ENCODE results near the gene CFAP47. TPM values are rescaled to one million over a fixed set of nuclear protein-coding genes. Genes with fewer than 3 reads are reported as not detected.

CFAP47 gene
- total RNA-seq, 2 experiments from 2014 or later = not detected

- DNase-seq (no peak), ATAC-seq (no peak)
- Mint-ChIP-seq H3K4me1 (no peaks in the 10 kb centered on the region), H3K27ac (no peak overlapping the region), H3K9me3 (ENCODE audit: low read depth) (peaks cover 3% of the 10 kb centered on the region), H3K36me3 (no peaks in the 10 kb centered on the region), H3K27me3 (no peaks in the 10 kb centered on the region), H3K4me3 (no peak overlapping the region)
- CTCF ChIA-PET = no interaction called here
These were observed 429.0 kb downstream of the CFAP47 start for GRCh38 chrX:36348509-36348908.

DNA sequence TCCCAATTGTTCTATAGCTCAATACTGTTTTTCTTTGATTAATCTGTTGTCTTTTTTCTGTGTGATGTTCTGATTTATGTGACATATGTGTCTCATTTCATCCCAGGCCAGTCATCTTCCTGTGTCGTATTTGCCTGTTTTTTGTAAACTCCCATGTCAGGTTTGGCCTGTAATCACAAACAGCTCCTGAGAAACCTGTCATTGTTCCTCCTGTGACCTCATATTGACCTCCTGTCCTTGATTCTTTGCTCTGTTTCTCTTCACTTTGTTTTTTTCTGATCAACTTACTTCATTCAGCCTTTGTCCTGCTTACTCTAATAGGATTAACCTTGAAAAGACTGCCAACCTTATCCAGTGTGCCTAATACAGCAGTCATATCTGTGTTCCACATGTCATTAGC, 438.3 kb downstream of the CFAP47 start:
- CTCF ChIA-PET = no interaction called here
- Mint-ChIP-seq H3K4me3 (no peak overlapping the region), H3K27me3 (no peaks in the 10 kb centered on the region), H3K4me1 (no peaks in the 10 kb centered on the region), H3K36me3 (no peaks in the 10 kb centered on the region), H3K9me3 (ENCODE audit: low read depth) (peaks cover 3% of the 10 kb centered on the region), H3K27ac (peak overlapping the region; percentile 8)
- ATAC-seq (no peak), DNase-seq (no peak)

DNA sequence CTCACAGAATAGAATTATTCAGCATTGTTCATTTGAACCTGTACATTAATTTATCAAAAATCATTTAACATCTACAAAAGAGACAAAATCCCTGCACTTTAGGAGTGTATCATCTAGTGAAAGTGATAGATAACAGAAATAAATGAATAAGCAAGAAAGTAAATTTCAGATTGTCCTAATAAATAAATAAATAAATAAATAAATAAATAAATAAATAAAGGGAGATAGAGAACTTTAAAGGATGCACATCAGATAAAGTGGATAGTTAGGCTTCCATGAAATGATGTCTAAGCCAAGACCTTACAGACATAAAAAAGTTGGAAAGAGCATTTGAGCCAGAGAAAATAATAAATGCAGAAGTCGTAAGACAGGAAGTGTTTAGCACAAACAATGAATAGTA, 444.7 kb downstream of the CFAP47 start:
- ATAC-seq (no peak), DNase-seq (no peak)
- no peak overlapping the region for H3K27ac Mint-ChIP-seq
- no peaks in the 10 kb centered on the region for H3K36me3 Mint-ChIP-seq
- H3K4me1 Mint-ChIP-seq = no peaks in the 10 kb centered on the region
- no peaks in the 10 kb centered on the region for H3K27me3 Mint-ChIP-seq
- no peaks in the 10 kb centered on the region for H3K9me3 Mint-ChIP-seq (ENCODE audit: low read depth)
- no peak overlapping the region for H3K4me3 Mint-ChIP-seq
- CTCF ChIA-PET = no interaction called here

GRCh38 chrX:36383495-36383894, 464.0 kb downstream of the CFAP47 start:
- no peaks in the 10 kb centered on the region for H3K27me3 Mint-ChIP-seq
- H3K36me3 Mint-ChIP-seq = no peaks in the 10 kb centered on the region
- no peak for DNase-seq
- H3K4me1 Mint-ChIP-seq = no peaks in the 10 kb centered on the region
- H3K27ac Mint-ChIP-seq = no peak overlapping the region
- peaks cover 4% of the 10 kb centered on the region for H3K9me3 Mint-ChIP-seq (ENCODE audit: low read depth)
- no peak overlapping the region for H3K4me3 Mint-ChIP-seq
- CTCF ChIA-PET = no interaction called here
- no peak for ATAC-seq

GRCh38 chrX:36388901-36389300, 469.4 kb downstream of the CFAP47 start:
- ATAC-seq (no peak), DNase-seq (no peak)
- H3K4me1 Mint-ChIP-seq = no peaks in the 10 kb centered on the region
- no peaks in the 10 kb centered on the region for H3K27me3 Mint-ChIP-seq
- peaks cover 2% of the 10 kb centered on the region for H3K9me3 Mint-ChIP-seq (ENCODE audit: low read depth)
- no peak overlapping the region for H3K27ac Mint-ChIP-seq
- CTCF ChIA-PET = no interaction called here
- no peaks in the 10 kb centered on the region for H3K36me3 Mint-ChIP-seq
- no peak overlapping the region for H3K4me3 Mint-ChIP-seq

- H3K9me3 Mint-ChIP-seq (ENCODE audit: low read depth) = no peaks in the 10 kb centered on the region
- H3K4me3 Mint-ChIP-seq = no peak overlapping the region
- H3K27me3 Mint-ChIP-seq = no peaks in the 10 kb centered on the region
- ATAC-seq (no peak), DNase-seq (no peak)
- CTCF ChIA-PET = no interaction called here
- H3K4me1 Mint-ChIP-seq = no peaks in the 10 kb centered on the region
- no peaks in the 10 kb centered on the region for H3K36me3 Mint-ChIP-seq
- no peak overlapping the region for H3K27ac Mint-ChIP-seq
These were observed 482.2 kb downstream of the CFAP47 start for GRCh38 chrX:36401774-36402173.

DNA sequence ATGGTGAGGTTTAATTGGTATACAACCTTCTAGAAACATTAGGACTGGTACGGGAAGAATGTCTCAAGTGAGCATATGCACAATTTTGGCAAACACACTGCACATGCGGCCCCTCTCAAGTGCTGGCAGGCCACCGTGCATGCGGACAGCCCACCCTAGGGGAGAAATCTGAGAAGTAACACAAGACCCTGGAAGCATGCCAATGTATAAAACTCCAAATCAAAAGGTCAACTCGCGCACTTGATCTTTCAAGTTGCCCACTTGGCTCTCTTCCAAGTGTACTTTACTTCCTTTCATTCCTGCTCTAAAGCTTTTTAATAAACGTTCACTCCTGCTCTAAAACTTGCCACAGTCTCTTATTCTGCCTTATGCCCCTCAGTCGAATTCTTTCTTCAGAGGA, 488.3 kb downstream of the CFAP47 start:
- no peak for ATAC-seq
- CTCF ChIA-PET = no interaction called here

GRCh38 chrX:36414056-36414455, 494.5 kb downstream of the CFAP47 start:
- Mint-ChIP-seq H3K9me3 (ENCODE audit: low read depth) (peaks cover 3% of the 10 kb centered on the region), H3K27ac (no peak overlapping the region), H3K4me3 (no peak overlapping the region), H3K27me3 (no peaks in the 10 kb centered on the region), H3K36me3 (no peaks in the 10 kb centered on the region), H3K4me1 (no peaks in the 10 kb centered on the region)
- CTCF ChIA-PET = no interaction called here
- ATAC-seq (no peak), DNase-seq (no peak)

More for the DNA sequence above, 488.3 kb downstream of the CFAP47 start:
- H3K36me3 Mint-ChIP-seq = no peaks in the 10 kb centered on the region
- H3K4me3 Mint-ChIP-seq = no peak overlapping the region
- DNase-seq = no peak
- H3K27me3 Mint-ChIP-seq = no peaks in the 10 kb centered on the region
- no peak overlapping the region for H3K27ac Mint-ChIP-seq
- no peaks in the 10 kb centered on the region for H3K4me1 Mint-ChIP-seq
- H3K9me3 Mint-ChIP-seq (ENCODE audit: low read depth) = no peaks in the 10 kb centered on the region

GRCh38 chrX:36422368-36422767, 502.8 kb downstream of the CFAP47 start:
- DNase-seq = no peak
- Mint-ChIP-seq H3K4me1 (no peaks in the 10 kb centered on the region), H3K9me3 (ENCODE audit: low read depth) (no peaks in the 10 kb centered on the region), H3K4me3 (no peak overlapping the region), H3K36me3 (no peaks in the 10 kb centered on the region), H3K27ac (no peak overlapping the region), H3K27me3 (no peaks in the 10 kb centered on the region)
- ATAC-seq = no peak
- CTCF ChIA-PET = no interaction called here

- ATAC-seq (no peak), DNase-seq (no peak)
- H3K36me3 Mint-ChIP-seq = no peaks in the 10 kb centered on the region
- H3K9me3 Mint-ChIP-seq (ENCODE audit: low read depth) = peaks cover 4% of the 10 kb centered on the region
- H3K27ac Mint-ChIP-seq = no peak overlapping the region
- no peaks in the 10 kb centered on the region for H3K4me1 Mint-ChIP-seq
- no peak overlapping the region for H3K4me3 Mint-ChIP-seq
- CTCF ChIA-PET = no interaction called here
- H3K27me3 Mint-ChIP-seq = no peaks in the 10 kb centered on the region
These were observed 512.3 kb downstream of the CFAP47 start for GRCh38 chrX:36431819-36432218.

- Mint-ChIP-seq H3K36me3 (no peaks in the 10 kb centered on the region), H3K9me3 (ENCODE audit: low read depth) (peaks cover 4% of the 10 kb centered on the region), H3K27ac (no peak overlapping the region), H3K27me3 (no peaks in the 10 kb centered on the region), H3K4me1 (no peaks in the 10 kb centered on the region), H3K4me3 (no peak overlapping the region)
- DNase-seq (no peak), ATAC-seq (no peak)
- CTCF ChIA-PET = no interaction called here
These were observed 515.0 kb downstream of the CFAP47 start for GRCh38 chrX:36434522-36434921.

Other genes with a start within 250 kb of the CFAP47 start
- not detected for gene MAGEB16, start 121.4 kb upstream of the CFAP47 start, total RNA-seq

Measured in activated CD8-positive, alpha-beta memory T cell treated with anti-CD3 and anti-CD28 coated beads, Interleukin-2, amount 10 ng/mL, durations not matched to agents 7 days and 5 days (primary cell).